Sciatic nerve (tissue), 2 donors: ENCODE measurements around the gene RCN1. TPM values are rescaled to one million over a fixed set of nuclear protein-coding genes. Genes with fewer than 3 reads are reported as not detected.
A peak's percentile ranks its signal among the peaks of the same experiment; 100 is the strongest.
"Not testable (repeated sequence)": the region's sequence is repeated elsewhere in the genome, so short reads cannot be mapped to it uniquely, and the experiment has no call there.

Source experiments
- ATAC-seq: fragments of 200-7000 bp; cut with Tn5 transposase; one replicate; pipeline ENCODE4 v1.9.1; 2020; ENCODE audit warnings: mild to moderate bottlenecking, moderate library complexity
- DNase-seq: peaks from one replicate; pipeline ENCODE4 v3.0.0-alpha.2; 2020; ENCODE audit warnings: low spot score
- intact Hi-C: fragments of 100-400 bp; cut with DNase I; formaldehyde crosslinking; loops from one replicate; pipeline ENCODE4 v1.14.2; 2022
- total RNA-seq: library from RNA; stranded (reverse); fragmentation: NEBNext Ultra II Directional; extraction: Animal tissue kit (Norgen Biotek cat#: 25700); gene quantifications from one replicate; pipeline ENCODE4 v1.2.1, GENCODE V29; 2021
- donor health status: DM: no; HTN: no; CAD: no.
- donor health status: DM: no; HTN: no; CAD: no.

Gene RCN1
- total RNA-seq, 1 donor from 2014 or later: 92.3 TPM

- DNase-seq (no peak), ATAC-seq (no peak)
- intact Hi-C loops: no loop called here
Measured at GRCh38 chr11:32071811-32072210, 19.1 kb upstream of the RCN1 start.

- no peak for ATAC-seq
- DNase-seq: no peak
- intact Hi-C loops: no loop called here
Measured at GRCh38 chr11:32072872-32073643, 17.8 kb upstream of the RCN1 start.

GRCh38 chr11:32073644-32074026, 17.2 kb upstream of the RCN1 start:
- DNase-seq (no peak), ATAC-seq (no peak)
- intact Hi-C loops: no loop called here

GRCh38 chr11:32079553-32079952, 11.3 kb upstream of the RCN1 start:
- intact Hi-C loops: no loop called here
- ATAC-seq (no peak), DNase-seq (no peak)

GRCh38 chr11:32080361-32080980, 10.4 kb upstream of the RCN1 start:
- intact Hi-C loops: no loop called here
- no peak for ATAC-seq

GRCh38 chr11:32081129-32081641, 9.7 kb upstream of the RCN1 start:
- ATAC-seq (no peak), DNase-seq (no peak)
- intact Hi-C loops: no loop called here

More at GRCh38 chr11:32080361-32080980, 10.4 kb upstream of the RCN1 start:
- DNase-seq: no peak

GRCh38 chr11:32081901-32082300, 9.0 kb upstream of the RCN1 start:
- DNase-seq (no peak), ATAC-seq (no peak)
- intact Hi-C loops: no loop called here

GRCh38 chr11:32082346-32082986, 8.4 kb upstream of the RCN1 start:
- ATAC-seq (no peak), DNase-seq (no peak)
- intact Hi-C loops: no loop called here

- intact Hi-C loops: no loop called here
Measured at GRCh38 chr11:32087597-32087996, 3.3 kb upstream of the RCN1 start.

GRCh38 chr11:32088117-32088941, 2.5 kb upstream of the RCN1 start:
- peak; percentile 69 for DNase-seq

More at GRCh38 chr11:32087597-32087996, 3.3 kb upstream of the RCN1 start:
- no peak for DNase-seq
- no peak for ATAC-seq

GRCh38 chr11:32092581-32093170, 1.8 kb downstream of the RCN1 start:
- no peak for DNase-seq
- ATAC-seq: no peak
- intact Hi-C loops: no loop called here

More at GRCh38 chr11:32088117-32088941, 2.5 kb upstream of the RCN1 start:
- peak; percentile 45 for ATAC-seq
- intact Hi-C loops: no loop called here

- no peak for DNase-seq
- no peak for ATAC-seq
Measured at GRCh38 chr11:32094923-32095322, 4.0 kb downstream of the RCN1 start.

GRCh38 chr11:32098142-32098903, 7.4 kb downstream of the RCN1 start:
- no peak for ATAC-seq
- intact Hi-C loops: no loop called here
- no peak for DNase-seq

More at GRCh38 chr11:32094923-32095322, 4.0 kb downstream of the RCN1 start:
- intact Hi-C loops: no loop called here

GRCh38 chr11:32099516-32099915, 8.6 kb downstream of the RCN1 start:
- no peak for ATAC-seq
- intact Hi-C loops: no loop called here
- DNase-seq: no peak

GRCh38 chr11:32100495-32100894, 9.6 kb downstream of the RCN1 start:
- peak; percentile 20 for ATAC-seq
- intact Hi-C loops: no loop called here

GRCh38 chr11:32101791-32102190, 10.9 kb downstream of the RCN1 start:
- intact Hi-C loops: no loop called here
- ATAC-seq: no peak
- no peak for DNase-seq

More at GRCh38 chr11:32100495-32100894, 9.6 kb downstream of the RCN1 start:
- DNase-seq: no peak

GRCh38 chr11:32103121-32103719, 12.3 kb downstream of the RCN1 start:
- intact Hi-C loops, DNase-seq, ATAC-seq: not testable (repeated sequence)
